AG04449 (cell line): ENCODE measurements around the gene CD81.

Experiments used
- CTCF ChIA-PET: fragments of 350-600 bp; formaldehyde crosslinking; extraction: SDS; loops from one replicate; lab custom pipeline; 2021; ENCODE audit warnings: antibody characterized with exemption; lab: Yijun Ruan, JAX
- POLR2A ChIA-PET: fragments of 400-600, 350-600 bp; formaldehyde crosslinking; extraction: SDS; loops from one replicate; lab custom pipeline; 2020; ENCODE audit warnings: antibody characterized with exemption, inconsistent platforms; lab: Yijun Ruan, JAX
- DNase-seq: peaks from one replicate; pipeline ENCODE4 v3.0.0-alpha.2; 2010; ENCODE audit warnings: low read depth, low spot score
- H3K4me3 ChIP-seq: 2 replicates; pipeline ENCODE4 v1.5.1; 2011; ENCODE audit warnings: low read depth, mild to moderate bottlenecking, control low read depth, low read length
- TF ChIP-seq, protein P1 (sequence below): IDR thresholded peaks from one replicate; pipeline ENCODE4 v1.5.1; 2011; ENCODE audit warnings: mild to moderate bottlenecking, moderate library complexity, low read length, control low read depth, inconsistent platforms; ENCODE audit not compliant: insufficient read depth; ENCODE audit errors: missing control alignments

Gene CD81

DNA sequence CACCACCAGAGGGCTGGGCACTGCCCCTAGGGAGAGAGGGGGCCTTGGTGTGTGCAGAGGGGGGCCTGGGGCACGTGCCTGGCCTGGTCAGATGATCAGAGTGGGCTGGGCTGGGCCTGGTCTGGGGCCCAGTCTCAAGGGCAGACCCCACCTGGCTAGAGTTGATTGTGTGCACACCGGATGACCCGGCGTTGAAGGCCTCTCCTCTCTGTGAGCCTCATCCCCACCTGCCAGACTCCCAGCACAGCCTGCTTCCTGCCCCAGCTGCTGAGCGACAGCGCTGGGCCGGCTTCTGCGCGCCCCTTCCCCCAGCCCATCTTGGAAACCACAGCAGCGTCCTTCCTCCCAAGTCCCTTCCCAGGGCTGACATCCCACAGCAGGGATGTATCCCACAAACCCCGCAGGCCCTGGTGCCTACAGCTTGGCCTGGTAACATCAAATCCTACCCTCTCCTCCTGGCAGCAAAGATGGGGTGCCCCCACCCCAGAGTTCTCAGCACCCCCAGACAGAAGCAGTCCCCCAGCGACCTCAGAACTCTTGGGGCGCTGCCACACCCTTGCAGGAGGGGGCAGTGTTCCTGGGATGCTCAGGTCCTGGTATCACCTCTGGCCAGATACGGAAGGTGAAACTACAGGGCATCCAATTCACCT is 12.4 kb downstream of the CD81 start:
- DNase-seq = no peak
- TF ChIP-seq, protein P1, sequence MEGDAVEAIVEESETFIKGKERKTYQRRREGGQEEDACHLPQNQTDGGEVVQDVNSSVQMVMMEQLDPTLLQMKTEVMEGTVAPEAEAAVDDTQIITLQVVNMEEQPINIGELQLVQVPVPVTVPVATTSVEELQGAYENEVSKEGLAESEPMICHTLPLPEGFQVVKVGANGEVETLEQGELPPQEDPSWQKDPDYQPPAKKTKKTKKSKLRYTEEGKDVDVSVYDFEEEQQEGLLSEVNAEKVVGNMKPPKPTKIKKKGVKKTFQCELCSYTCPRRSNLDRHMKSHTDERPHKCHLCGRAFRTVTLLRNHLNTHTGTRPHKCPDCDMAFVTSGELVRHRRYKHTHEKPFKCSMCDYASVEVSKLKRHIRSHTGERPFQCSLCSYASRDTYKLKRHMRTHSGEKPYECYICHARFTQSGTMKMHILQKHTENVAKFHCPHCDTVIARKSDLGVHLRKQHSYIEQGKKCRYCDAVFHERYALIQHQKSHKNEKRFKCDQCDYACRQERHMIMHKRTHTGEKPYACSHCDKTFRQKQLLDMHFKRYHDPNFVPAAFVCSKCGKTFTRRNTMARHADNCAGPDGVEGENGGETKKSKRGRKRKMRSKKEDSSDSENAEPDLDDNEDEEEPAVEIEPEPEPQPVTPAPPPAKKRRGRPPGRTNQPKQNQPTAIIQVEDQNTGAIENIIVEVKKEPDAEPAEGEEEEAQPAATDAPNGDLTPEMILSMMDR = no peak
- no peak overlapping the region for H3K4me3 ChIP-seq
- ChIA-PET CTCF (interaction anchor here (1.4 to 2.3 kb wide), 3 partner anchors 30 to 195 kb away, joined by 3 to 7 read pairs (median 6); no protein-coding TSS in a partner anchor), POLR2A (interaction anchor here (1.7 kb wide), 1 partner anchor 11 kb away, joined by 7 read pairs; the partner anchor contains the start of gene TSSC4)

DNA sequence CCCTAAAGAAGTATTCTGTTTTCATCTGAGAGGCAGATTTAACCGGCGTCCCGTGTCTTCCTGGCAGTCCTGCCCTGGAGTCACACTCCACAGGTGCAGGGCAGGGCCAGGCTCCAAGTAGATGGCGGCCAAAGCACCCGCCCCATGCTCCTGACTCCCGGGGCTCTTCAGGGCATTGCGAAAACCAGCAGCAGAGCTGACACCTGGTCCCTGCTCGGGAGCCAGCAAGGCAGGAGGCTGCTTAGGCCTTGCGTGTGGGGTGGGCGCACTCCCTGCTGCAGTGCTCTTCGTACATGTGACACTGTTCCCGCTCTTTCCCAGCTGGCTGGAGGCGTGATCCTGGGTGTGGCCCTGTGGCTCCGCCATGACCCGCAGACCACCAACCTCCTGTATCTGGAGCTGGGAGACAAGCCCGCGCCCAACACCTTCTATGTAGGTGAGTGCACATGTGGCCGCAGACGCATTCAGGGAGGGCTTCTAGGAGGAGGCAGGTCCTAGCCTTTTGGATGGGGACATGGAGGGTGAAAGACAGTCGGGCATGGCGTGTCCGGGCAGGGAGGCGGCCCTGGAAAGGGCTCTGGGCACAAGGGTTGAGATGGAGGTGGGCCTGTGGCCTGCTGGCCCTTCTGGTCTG is 13.1 kb downstream of the CD81 start:
- POLR2A ChIA-PET = interaction anchor here (1.1 to 1.7 kb wide), 3 partner anchors 10 to 13 kb away, joined by 5 to 9 read pairs (median 7); partner anchors contain the start of gene TSSC4
- TF ChIP-seq, protein P1 = no peak

DNA sequence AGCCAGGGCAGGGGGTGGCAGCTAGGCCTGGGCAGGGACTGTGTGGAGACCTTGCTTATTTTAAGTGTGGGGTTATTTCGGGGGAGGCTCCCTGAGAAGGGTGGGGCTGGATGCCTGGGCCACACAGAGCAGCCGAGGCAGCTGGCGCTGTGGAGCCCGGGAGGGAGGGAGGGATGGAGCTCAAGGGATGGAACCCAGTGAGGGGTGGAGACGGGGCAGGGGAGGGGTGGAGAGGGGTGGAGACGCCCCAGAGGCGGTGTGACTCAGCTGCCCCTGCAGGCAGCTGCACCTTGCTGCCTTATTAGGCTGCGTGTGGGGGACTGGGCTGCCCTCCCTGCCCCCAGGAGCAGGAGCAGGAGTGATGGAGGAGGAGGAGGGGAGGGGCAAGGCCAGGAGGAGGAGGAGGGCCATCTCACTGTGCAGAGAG is 13.6 kb downstream of the CD81 start:
- ChIA-PET CTCF (interaction anchor here (0.8 to 2.3 kb wide), 6 partner anchors 9 to 196 kb away, joined by 3 to 7 read pairs (median 4); partner anchors contain the start of gene TSSC4), POLR2A (interaction anchor here (1.1 to 1.7 kb wide), 3 partner anchors 10 to 14 kb away, joined by 5 to 9 read pairs (median 7); partner anchors contain the start of gene TSSC4)
- H3K4me3 ChIP-seq = no peak overlapping the region; the same call in 1 of the 2 replicates
- no peak for DNase-seq
- TF ChIP-seq, protein P1 = no peak

More for the DNA sequence above, 13.1 kb downstream of the CD81 start:
- H3K4me3 ChIP-seq = no peak overlapping the region; the same call in 1 of the 2 replicates
- CTCF ChIA-PET = interaction anchor here (0.8 to 2.3 kb wide), 6 partner anchors 9 to 195 kb away, joined by 3 to 7 read pairs (median 4); partner anchors contain the start of gene TSSC4
- DNase-seq = no peak

DNA sequence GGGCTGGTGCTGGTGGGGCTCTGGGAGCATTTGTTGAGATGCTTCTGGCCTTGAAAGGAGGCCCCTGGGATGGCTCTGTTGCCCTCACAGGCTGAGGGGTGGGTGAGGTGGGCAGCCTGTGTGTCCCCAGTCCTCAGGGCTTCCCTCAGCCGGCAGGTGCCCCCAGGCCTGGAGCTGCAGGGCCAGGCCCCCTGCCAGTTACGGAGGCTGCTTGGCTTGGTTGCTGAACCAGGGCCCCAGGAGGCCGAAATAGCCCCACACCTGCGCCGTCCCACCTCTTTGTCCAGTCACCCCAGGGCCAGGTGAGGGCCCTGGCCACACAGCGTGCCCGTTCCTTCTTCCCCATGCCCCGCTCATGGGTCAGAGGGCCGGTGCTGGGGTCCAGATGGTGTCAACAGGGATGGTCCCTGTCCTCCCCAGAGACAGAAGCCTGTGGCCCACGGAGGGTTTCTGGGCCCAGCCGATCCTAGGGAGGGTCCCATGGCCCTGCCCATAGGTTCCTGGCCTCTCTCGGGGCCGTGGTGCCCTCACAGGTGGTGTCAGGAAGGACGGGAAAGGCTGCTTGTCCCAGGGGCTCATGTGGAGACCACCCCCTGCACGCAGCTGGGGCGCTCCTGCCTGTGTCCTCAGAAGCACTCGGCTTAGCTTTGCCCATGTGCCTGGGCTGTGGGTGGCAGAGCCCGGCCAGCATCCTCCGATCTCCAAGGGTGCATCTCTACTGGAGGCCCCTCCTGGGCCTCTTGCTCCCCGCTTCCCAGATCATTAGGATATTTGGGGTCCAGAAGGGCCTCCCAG is 14.3 kb downstream of the CD81 start:
- CTCF ChIA-PET = interaction anchor here (0.8 to 2.3 kb wide), 6 partner anchors 8 to 196 kb away, joined by 3 to 7 read pairs (median 4); partner anchors contain the start of gene TSSC4
- POLR2A ChIA-PET = interaction anchor here (1.0 to 1.7 kb wide), 4 partner anchors 9 to 15 kb away, joined by 3 to 9 read pairs (median 6); partner anchors contain the start of gene TSSC4
- no peak for DNase-seq
- H3K4me3 ChIP-seq = no peak overlapping the region
- TF ChIP-seq, protein P1 = no peak

DNA sequence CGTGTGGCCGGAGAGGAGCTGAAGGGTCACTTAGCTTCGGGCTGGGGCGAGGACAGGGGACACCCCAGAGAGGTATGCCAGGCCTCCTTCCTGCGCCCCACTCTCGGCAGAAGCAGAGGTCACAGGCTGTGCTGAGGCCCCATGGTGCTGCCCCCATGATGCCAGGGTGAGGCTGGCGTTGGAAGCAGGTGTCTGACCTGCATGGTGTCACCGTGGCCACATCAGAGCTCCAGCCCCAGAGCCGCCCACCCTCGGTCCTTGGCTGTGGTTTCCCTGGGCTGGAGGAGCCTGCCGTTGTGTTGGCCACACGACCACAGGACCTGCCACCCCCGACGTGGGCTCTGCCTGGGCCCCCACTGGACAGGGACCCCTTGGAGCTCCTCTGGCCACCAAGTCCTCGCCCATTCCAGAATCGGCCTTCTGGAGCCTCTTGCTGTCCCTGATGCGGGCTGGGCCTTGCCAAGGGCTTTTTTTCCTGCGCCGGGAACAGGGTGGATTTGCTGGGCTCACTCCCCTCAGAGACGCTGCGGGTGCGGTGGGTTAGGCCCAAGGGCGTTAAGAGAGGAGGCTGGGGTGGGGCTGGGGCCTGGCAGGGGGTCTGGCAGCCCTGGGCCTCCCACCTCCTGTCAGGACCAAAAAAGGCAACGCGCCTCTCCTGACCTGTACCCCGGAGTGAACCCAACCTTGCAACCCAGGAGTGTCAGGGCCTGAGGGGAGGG is 15.3 kb downstream of the CD81 start:
- ChIA-PET CTCF (interaction anchor here (0.8 kb wide), 1 partner anchor 28 kb away, joined by 3 read pairs; no protein-coding TSS in a partner anchor), POLR2A (interaction anchor here (1.0 kb wide), 1 partner anchor 14 kb away, joined by 3 read pairs; no protein-coding TSS in a partner anchor)
- H3K4me3 ChIP-seq = no peak overlapping the region
- DNase-seq = no peak
- TF ChIP-seq, protein P1 = no peak
